KOPT-K1 (cell line): ENCODE data around the gene CRYGN.

ENCODE experiments used
- H3K27ac ChIP-seq: fragments of 200-600 bp; sonication (generic); 2 replicates; pipeline ENCODE4 v1.5.1; 2016; ENCODE audit warnings: antibody characterized with exemption, mild to moderate bottlenecking, low read depth, low read length; ENCODE audit not compliant: poor library complexity, severe bottlenecking
- H3K36me3 ChIP-seq: fragments of 200-600 bp; sonication (generic); 2 replicates; pipeline ENCODE4 v1.5.1; 2017; ENCODE audit warnings: antibody characterized with exemption, mild to moderate bottlenecking, low read length, moderate library complexity; ENCODE audit not compliant: insufficient read depth
- H3K9me3 ChIP-seq: fragments of 200-600 bp; sonication (generic); 2 replicates; pipeline ENCODE4 v1.5.1; 2017; ENCODE audit warnings: antibody characterized with exemption, low read length, mild to moderate bottlenecking; ENCODE audit not compliant: insufficient read depth, poor library complexity, severe bottlenecking

The CRYGN gene

DNA sequence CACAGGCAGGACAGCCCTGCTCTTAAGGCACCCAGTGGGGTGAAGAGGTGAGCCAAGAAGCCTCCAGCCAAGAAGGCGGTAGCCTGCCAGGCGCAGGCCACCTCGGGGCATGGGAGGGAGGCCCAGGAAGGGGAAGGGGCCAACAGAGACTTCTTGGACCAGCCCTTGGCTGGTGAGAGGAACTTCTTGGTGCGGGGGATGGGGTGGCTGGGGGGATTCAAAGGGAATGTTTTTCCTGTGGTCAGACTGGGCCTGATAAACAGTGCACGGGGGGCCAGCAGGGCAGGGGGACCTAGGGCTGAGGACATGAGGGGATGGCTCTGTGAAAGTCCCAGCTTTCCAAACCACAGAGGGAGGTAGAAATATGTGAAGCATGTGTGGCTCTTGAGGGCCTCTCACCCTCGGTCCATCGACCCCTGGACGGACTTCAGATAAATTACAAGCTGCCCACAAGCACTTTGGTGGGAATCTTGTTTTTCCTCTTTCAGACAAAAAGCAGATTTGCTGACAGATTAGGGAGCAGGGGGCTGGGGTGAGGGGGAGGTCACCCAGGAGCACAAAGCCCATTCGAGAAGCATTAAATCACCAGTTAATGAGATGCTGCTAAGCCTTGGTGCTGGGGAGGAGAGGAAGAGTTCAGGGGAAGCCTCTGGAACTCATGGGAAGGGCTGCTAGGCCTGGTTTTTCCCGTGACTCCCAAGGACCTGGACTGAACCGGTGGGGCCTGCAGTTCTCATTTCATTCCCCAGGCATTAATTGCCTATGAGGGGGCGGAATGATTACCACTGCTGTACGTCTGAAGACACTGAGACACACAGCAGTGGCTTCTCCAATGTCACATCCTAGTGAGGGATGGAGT lies 11.3 kb downstream of the CRYGN start:
- Histone ChIP-seq H3K27ac (peak overlapping the region; percentile 66), H3K9me3 (no peaks in the 10 kb centered on the region), H3K36me3 (no peaks in the 10 kb centered on the region)

- Histone ChIP-seq H3K36me3 (no peaks in the 10 kb centered on the region), H3K27ac (peak overlapping the region; percentile 66), H3K9me3 (peaks cover under 1% of the 10 kb centered on the region)
These were observed 12.1 kb downstream of the CRYGN start for GRCh38 chr7:151427705-151428377.

- peaks cover 8% of the 10 kb centered on the region for H3K9me3 ChIP-seq
- H3K27ac ChIP-seq: peak overlapping the region; percentile 66
- no peaks in the 10 kb centered on the region for H3K36me3 ChIP-seq
These were observed 12.8 kb downstream of the CRYGN start for GRCh38 chr7:151426904-151427704.

- Histone ChIP-seq H3K36me3 (no peaks in the 10 kb centered on the region), H3K27ac (no peak overlapping the region), H3K9me3 (peaks cover 14% of the 10 kb centered on the region)
These were observed 13.5 kb downstream of the CRYGN start for GRCh38 chr7:151426441-151426903.

DNA sequence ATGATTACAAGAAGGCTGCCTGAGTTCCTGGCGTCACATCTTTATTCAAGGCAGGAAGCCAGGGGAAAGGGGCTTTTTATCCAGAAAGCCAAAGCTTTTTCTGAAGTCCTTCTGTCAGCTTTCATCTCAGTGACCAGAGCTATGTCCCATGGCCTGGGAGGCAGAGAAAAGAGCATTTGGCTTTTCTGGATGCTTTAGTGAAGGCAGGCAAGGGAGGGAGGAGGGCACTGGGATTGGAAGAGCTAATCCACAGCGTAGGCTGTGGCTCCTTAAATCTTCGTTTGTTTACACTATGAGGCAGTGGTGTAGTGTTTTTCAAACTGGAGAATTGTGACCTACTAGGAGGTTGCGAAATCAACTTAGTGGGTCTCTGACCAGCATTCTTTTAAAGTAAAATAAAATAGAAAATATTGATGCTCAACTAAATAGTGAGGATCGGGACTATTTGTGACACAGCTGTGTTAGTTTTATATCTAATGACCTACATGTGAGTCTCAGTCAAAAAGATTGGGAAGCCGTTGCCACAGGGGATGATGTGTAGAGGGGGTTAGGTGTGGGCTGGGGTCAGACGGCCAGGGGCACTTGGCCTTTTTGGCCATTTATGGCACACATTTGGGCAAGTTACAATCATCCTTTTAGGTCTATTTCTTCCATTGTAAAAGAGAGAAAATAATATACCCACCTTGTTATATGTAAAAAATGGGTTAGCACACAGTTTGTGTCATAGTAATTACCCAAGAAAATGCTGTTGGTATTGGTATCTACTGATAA lies 14.1 kb downstream of the CRYGN start:
- Histone ChIP-seq H3K27ac (no peak overlapping the region), H3K9me3 (peaks cover 18% of the 10 kb centered on the region), H3K36me3 (no peaks in the 10 kb centered on the region)

GRCh38 chr7:151424799-151425198 lies 15.1 kb downstream of the CRYGN start:
- Histone ChIP-seq H3K27ac (no peak overlapping the region), H3K9me3 (peaks cover 29% of the 10 kb centered on the region), H3K36me3 (no peaks in the 10 kb centered on the region)

DNA sequence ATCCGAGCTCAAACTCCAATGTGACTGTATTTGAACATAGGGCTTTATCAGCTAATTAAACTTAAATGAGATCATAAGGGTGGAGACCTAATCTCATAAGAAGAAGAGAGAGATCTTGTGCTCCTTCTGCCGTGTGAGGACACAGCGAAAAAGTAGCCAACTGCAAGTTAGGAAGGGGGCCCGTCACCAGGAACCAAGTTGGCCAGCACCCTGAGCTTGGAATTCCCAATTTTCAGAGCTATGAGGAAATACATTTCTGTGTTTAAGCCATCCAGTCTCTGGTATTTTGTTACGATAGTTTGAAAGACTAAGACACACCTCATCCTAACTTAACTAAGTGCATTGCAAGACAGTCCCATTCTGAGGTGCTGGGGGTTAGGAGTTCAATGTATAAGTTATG lies 16.0 kb downstream of the CRYGN start:
- peaks cover 34% of the 10 kb centered on the region for H3K9me3 ChIP-seq
- H3K36me3 ChIP-seq: no peaks in the 10 kb centered on the region
- no peak overlapping the region for H3K27ac ChIP-seq

DNA sequence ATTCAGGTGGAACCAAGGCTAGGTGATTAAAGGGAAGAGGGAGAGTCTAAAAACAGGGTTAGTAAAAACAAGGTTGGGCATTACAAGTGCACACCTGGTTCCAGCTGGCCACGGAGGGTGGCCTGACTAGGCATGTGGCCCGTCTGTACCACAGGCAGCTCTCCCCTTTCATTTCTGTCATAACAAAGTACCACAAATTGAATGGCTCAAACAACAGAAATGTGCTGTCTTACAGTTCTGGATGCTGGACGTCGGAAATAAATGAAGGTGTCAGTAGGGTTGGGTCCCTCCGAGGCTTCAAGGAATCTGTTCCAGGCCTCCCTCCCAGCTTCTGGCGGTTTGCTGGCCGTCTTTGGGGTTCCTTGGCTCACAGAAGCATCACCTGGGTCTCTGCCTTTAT lies 16.7 kb downstream of the CRYGN start:
- H3K9me3 ChIP-seq: peaks cover 38% of the 10 kb centered on the region
- H3K27ac ChIP-seq: no peak overlapping the region
- no peaks in the 10 kb centered on the region for H3K36me3 ChIP-seq

DNA sequence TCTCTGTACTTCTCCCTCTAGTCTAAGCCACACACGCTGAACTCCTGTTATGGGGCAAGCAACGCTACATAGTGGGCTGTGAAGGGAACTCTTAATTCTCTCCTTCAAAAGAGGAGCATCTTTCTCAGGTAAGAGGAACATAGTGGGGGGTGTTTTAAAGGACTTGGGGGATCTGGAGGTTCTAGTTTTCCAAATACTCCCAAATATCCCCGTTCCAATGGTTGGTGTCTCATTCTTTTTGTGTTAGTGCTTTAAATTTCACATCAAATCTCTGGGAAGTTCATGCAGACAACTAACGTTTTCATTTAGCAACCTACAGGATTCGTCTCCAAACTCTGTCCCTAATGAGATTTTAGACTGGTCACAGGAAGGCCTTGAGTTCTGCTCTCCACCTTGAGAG lies 17.7 kb downstream of the CRYGN start:
- Histone ChIP-seq H3K9me3 (peaks cover 38% of the 10 kb centered on the region), H3K36me3 (no peaks in the 10 kb centered on the region), H3K27ac (no peak overlapping the region)

GRCh38 chr7:151420144-151420543 lies 19.8 kb downstream of the CRYGN start:
- H3K9me3 ChIP-seq: peaks cover 38% of the 10 kb centered on the region
- no peaks in the 10 kb centered on the region for H3K36me3 ChIP-seq
- no peak overlapping the region for H3K27ac ChIP-seq

DNA sequence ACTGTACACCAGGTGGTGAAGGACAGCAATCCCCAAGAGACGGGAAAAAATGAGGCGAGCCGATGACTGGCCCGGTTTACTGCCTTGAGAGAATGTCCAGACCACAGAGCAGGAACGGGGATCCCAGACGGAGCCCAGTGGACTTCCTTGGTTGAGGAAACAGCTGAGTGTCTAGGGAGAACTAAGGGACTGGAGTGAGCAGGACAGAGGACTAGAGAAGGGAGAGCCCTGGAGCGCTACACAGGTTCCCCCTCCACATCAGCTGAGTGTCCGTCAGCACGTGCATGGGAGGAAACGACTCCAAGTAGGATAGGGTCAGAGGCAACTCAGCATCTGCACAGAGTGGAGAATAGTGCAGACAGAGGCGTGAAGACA lies 23.0 kb downstream of the CRYGN start:
- Histone ChIP-seq H3K9me3 (peaks cover 28% of the 10 kb centered on the region), H3K27ac (no peak overlapping the region), H3K36me3 (no peaks in the 10 kb centered on the region)

- Histone ChIP-seq H3K27ac (no peak overlapping the region), H3K9me3 (peaks cover 22% of the 10 kb centered on the region), H3K36me3 (no peaks in the 10 kb centered on the region)
These were observed 23.6 kb downstream of the CRYGN start for GRCh38 chr7:151416112-151416940.

DNA sequence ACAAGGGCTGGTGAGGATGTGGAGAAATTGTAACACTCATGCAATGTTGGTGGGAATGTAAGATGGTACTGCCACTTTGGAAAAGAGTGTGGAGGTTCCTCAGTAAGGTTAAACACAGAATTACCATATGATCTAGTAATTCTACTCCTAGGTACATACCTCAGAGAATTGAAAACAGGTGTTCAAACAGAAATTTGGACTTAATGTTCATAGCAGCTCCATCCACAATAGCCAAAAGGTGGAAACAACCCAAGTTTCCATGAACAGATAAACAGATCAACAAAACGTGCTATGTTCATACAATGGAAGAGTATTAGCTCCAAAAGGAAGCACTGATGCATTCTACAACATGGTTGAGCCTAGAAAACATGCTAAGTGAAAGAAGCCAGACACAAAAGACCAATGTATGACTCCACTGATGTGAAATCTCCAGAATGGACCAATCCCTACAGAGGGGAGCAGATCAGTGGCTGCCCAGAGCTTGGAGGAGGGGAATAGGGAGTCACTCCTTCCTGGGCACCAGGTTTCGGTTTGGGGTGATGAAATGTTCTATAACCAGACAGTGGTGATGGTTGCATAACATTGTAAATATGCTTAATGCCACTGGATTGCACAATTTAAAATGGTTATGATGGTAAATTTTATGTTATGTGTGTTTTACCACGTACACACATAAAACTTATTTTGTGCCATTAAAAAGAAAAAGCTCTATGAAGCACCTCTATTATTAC lies 24.4 kb downstream of the CRYGN start:
- H3K27ac ChIP-seq: no peak overlapping the region
- H3K9me3 ChIP-seq: peaks cover 16% of the 10 kb centered on the region
- no peaks in the 10 kb centered on the region for H3K36me3 ChIP-seq
